ENCODE data around the gene BACE2.
"Not testable (repeated sequence)": the region's sequence is repeated elsewhere in the genome, so short reads cannot be mapped to it uniquely, and the experiment has no call there.

BACE2 gene

GRCh38 chr21:41236352-41236973, 68.5 kb downstream of the BACE2 start:
- no peak for DNase-seq (ENCODE audit: low read depth in 2 of 2, low spot score in 1 of 2)

- DNase-seq (ENCODE audit: low read depth in 2 of 2, low spot score in 1 of 2) = not testable (repeated sequence)
These were observed 70.3 kb downstream of the BACE2 start for GRCh38 chr21:41238081-41238796.

- DNase-seq (ENCODE audit: low read depth in 2 of 2, low spot score in 1 of 2) = no peak
These were observed 72.1 kb downstream of the BACE2 start for GRCh38 chr21:41240040-41240439.

GRCh38 chr21:41241341-41241740, 73.4 kb downstream of the BACE2 start:
- DNase-seq (ENCODE audit: low read depth in 2 of 2, low spot score in 1 of 2) = no peak

GRCh38 chr21:41242238-41242829, 74.4 kb downstream of the BACE2 start:
- DNase-seq (ENCODE audit: low read depth in 2 of 2, low spot score in 1 of 2) = no peak

- DNase-seq (ENCODE audit: low read depth in 2 of 2, low spot score in 1 of 2) = no peak
These were observed 75.1 kb downstream of the BACE2 start for GRCh38 chr21:41243107-41243506.

DNA sequence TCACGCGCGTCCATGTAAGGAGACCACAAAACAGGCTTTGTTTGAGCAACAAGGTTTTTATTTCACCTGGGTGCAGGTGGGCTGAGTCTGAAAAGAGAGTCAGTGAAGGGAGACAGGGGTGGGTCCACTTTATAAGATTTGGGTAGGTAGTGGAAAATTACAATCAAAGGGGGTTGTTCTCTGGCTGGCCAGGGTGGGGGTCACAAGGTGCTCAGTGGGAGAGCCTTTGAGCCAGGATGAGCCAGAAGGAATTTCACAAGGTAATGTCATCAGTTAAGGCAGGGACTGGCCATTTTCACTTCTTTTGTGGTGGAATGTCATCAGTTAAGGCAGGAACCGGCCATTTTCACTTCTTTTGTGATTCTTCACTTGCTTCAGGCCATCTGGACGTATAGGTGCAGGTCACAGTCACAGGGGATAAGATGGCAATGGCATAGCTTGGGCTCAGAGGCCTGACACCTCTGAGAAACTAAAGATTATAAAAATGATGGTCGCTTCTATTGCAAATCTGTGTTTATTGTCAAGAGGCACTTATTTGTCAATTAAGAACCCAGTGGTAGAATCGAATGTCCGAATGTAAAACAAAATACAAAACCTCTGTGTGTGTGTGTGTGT, 76.4 kb downstream of the BACE2 start:
- not testable (repeated sequence) for DNase-seq (ENCODE audit: low read depth in 2 of 2, low spot score in 1 of 2)

DNA sequence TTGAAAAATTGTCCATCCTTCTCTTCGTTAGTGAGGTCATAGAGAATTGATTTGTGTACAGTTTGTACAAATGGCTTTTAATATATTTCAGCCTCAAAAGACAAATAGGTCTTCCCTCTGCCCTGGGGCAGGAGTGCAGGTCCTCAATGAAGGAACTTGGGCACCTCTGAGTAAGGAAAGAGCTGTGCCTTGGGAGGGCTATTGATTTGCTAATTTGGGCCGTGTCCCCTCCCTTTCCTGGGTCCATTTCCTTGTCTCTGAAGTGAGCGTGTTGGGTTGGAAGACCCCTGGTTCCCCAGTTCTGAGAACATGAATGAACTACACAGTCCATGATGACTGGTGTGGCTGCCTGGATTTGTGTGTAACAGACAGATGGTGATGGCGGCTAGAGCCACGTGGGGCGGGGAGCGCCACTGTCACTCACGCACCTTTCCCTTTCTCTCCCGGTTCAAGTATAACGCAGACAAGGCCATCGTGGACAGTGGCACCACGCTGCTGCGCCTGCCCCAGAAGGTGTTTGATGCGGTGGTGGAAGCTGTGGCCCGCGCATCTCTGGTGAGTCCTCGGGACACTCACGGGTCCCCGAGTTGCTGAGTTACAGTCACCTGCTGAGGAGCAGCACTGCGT, 77.7 kb downstream of the BACE2 start:
- DNase-seq (ENCODE audit: low read depth in 2 of 2, low spot score in 1 of 2) = no peak

DNA sequence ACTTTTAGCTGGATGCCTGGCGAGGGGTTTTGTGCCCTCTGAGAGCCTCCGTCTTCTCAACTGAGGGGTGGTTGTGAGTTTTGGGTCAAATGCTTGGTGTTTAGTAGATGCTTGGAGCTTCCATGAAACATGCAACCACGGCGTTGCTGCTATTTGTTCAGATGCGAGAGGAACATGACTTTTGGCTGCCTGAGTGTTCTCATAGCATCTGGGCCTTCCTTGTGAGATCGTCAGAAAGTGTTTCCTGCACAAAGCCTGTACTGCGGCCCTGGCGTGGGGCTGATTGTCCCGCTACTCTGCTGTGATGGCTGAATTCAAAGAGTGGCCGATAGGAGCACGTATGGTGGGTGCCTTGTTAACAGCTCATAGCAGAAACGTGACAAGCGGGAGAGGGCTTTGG, 78.8 kb downstream of the BACE2 start:
- DNase-seq (ENCODE audit: low read depth in 2 of 2, low spot score in 1 of 2) = no peak

- no peak for DNase-seq (ENCODE audit: low read depth in 2 of 2, low spot score in 1 of 2)
These were observed 79.9 kb downstream of the BACE2 start for GRCh38 chr21:41247561-41248545.

GRCh38 chr21:41249476-41249875, 81.5 kb downstream of the BACE2 start:
- DNase-seq (ENCODE audit: low read depth in 2 of 2, low spot score in 1 of 2) = no peak

GRCh38 chr21:41250519-41250918, 82.6 kb downstream of the BACE2 start:
- DNase-seq (ENCODE audit: low read depth in 2 of 2, low spot score in 1 of 2) = no peak

GRCh38 chr21:41251961-41252642, 84.1 kb downstream of the BACE2 start:
- no peak for DNase-seq (ENCODE audit: low read depth in 2 of 2, low spot score in 1 of 2)

DNA sequence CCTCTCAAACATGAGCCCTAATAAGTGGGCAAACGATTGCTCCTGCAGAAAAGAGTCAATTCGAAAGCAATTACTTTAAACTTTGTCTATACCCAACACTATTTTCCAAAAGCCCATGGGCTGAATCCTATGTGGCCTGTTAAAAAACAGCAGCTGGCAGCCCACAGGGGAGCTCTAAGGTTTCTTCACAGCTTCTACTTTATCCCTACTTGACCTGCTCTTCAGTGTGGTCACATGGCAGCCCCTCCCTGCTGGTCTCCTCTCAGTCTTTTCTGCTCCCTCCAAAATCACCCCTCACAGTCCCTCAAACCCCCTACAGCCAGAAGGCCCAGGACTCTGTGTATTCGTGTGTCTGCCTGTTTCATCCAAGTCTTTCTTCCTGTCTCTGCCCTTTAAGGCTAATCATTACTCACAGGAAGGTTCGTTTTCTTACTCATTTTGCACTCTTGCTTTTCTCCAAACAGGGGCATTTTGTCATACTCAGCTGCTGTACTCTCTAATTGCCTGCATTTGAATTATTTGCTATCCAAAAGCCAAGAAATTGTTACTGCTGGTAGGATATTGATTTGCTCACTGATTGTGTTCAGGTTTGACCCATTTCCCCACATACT, 86.2 kb downstream of the BACE2 start:
- no peak for DNase-seq (ENCODE audit: low read depth in 2 of 2, low spot score in 1 of 2)

DNA sequence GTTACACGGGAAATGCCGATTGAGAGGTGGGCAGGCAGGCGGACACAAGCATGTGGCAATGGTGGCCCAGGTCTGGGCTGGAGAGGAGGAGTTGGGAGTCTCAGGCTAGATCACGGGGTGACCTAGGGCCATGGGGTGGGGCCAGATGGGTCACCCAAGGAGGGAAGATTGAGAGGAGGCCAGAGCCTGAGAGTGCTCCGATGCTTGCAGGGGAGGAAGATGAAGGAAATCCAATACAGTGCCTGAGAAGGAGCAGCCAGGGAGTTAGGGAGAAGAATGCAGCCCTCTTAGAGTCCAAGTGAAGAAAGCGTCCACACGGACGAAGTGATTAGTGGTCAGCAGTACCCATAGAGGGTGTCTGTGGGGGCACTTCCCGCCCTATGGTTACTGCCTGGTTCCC, 87.2 kb downstream of the BACE2 start:
- DNase-seq (ENCODE audit: low read depth in 2 of 2, low spot score in 1 of 2) = no peak

DNA sequence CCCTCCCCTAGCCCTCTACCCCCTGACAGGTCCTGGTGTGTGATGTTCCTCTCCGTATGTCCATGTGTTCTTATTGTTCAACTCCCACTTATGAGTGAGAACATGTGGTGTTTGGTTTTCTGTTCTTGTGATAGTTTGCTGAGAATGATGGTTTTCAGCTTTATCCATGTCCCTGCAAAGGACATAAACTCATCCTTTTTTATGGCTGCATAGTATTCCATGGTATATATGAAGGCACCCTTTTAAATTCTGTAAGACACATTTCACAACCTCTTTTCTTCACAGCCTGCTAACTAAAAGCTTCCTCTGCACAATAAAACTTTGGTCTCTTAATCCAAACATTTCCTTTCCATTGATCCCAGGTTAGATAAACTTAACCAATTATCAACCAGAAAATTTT, 88.3 kb downstream of the BACE2 start:
- DNase-seq (ENCODE audit: low read depth in 2 of 2, low spot score in 1 of 2) = not testable (repeated sequence)

DNA sequence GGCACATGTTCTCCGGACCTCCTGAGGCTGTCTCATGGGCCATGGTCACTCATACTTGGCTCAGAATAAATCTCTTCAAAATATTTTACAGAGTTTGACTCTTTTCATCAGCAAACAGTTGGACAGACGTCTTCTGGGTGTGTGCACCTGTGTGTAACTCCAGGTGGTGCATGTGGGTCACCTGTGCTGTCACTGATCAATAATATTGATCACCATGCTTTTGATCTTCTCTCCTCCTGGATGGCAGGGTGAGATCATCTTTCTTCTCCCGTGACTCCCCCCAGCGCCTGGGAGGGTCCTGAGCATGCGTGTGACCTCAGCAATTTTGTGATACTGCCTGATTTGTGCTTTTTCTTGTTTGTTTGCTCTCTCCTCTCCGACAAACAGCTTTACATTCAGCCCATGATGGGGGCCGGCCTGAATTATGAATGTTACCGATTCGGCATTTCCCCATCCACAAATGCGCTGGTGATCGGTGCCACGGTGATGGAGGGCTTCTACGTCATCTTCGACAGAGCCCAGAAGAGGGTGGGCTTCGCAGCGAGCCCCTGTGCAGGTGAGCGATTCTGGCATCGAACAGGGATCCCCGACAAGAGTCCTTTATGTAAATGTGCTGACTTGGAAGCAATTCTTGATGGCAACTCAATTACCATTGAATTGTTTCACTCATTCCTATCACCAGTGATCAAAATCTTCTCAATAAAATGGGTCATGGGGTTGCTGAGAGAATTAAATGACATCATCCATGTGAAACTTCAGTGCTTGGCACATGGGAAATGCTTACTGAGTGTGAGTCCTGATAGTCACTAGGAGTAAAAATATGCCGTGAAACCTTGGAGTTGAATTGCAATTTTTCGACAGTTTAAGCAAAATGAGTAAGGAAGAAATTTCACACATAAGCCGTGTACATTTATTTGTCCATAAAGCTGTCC, 89.1 kb downstream of the BACE2 start:
- no peak for DNase-seq (ENCODE audit: low read depth in 2 of 2, low spot score in 1 of 2)

GRCh38 chr21:41258617-41259016, 90.7 kb downstream of the BACE2 start:
- no peak for DNase-seq (ENCODE audit: low read depth in 2 of 2, low spot score in 1 of 2)

Measured in stimulated activated CD8-positive, alpha-beta memory T cell treated with anti-CD3 and anti-CD28 coated beads, Interleukin-4, amount 100 ng/mL, for 1 hour (primary cell).